ENCODE results near the gene TGFB2. TPM values are rescaled to one million over a fixed set of nuclear protein-coding genes. Genes with fewer than 3 reads are reported as not detected.

The TGFB2 gene
- polyA plus RNA-seq, 1 donor (not counting 4 experiments of a cell fraction or from before 2014, with no cell fraction given), result 21.5 TPM

DNA sequence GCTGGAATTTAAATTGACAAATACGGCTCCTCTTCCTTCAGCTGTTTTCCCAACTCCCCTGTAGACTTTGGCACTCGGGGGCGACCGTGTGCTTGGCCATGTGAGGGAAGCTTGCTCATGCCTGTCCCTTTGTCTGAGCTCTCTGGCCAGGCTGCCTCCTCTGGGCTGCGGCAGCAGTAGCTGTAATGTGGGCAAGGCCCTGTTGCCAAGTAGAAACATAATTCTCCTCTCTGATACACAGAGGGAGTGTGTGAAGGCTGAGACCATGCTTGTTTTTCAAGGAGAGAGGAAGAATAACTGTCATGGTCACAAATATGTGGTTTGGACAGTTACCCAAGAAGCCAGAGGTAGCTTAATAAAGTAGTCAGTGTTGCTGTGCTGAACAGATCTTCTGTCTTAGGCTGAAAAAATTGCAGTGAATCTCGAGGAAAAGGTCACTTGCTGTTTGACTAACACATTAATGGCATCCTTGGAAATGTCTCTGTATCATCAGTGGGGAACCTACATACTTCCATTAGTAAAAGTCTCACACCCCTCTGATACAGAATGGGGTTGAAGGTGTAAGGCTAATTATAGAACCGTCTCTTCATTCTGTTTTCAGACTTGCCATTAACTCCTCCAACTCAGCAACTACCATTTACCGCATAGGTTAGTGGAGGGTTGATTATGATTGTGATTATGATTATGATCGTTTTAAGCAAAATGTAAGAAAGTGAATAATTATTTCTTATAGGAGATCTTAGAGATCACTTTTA lies 94.6 kb downstream of the TGFB2 start:
- dilution Hi-C loops (cut with MboI; ENCODE audit: extremely low pct_ligation_motif_present, low sequenced_read_pairs), result no loop called here
- TF ChIP-seq, protein P1, sequence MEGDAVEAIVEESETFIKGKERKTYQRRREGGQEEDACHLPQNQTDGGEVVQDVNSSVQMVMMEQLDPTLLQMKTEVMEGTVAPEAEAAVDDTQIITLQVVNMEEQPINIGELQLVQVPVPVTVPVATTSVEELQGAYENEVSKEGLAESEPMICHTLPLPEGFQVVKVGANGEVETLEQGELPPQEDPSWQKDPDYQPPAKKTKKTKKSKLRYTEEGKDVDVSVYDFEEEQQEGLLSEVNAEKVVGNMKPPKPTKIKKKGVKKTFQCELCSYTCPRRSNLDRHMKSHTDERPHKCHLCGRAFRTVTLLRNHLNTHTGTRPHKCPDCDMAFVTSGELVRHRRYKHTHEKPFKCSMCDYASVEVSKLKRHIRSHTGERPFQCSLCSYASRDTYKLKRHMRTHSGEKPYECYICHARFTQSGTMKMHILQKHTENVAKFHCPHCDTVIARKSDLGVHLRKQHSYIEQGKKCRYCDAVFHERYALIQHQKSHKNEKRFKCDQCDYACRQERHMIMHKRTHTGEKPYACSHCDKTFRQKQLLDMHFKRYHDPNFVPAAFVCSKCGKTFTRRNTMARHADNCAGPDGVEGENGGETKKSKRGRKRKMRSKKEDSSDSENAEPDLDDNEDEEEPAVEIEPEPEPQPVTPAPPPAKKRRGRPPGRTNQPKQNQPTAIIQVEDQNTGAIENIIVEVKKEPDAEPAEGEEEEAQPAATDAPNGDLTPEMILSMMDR (optimal IDR thresholded peaks at IDR 0.05 in 1 of 3, IDR thresholded peaks at IDR 0.05 in 1 of 3, conservative IDR thresholded peaks at IDR 0.05 in 1 of 3; ENCODE audit: extremely low read depth in 1 of 3, insufficient read depth in 2 of 3, low read length in 3 of 3), result no peak
- TF ChIP-seq EZH2 (IDR thresholded peaks at IDR 0.05; ENCODE audit: low read length), result no peak

DNA sequence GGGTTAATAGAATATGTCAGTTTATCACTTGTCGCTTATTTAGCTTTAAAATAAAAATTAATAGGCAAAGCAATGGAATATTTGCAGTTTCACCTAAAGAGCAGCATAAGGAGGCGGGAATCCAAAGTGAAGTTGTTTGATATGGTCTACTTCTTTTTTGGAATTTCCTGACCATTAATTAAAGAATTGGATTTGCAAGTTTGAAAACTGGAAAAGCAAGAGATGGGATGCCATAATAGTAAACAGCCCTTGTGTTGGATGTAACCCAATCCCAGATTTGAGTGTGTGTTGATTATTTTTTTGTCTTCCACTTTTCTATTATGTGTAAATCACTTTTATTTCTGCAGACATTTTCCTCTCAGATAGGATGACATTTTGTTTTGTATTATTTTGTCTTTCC lies 98.1 kb downstream of the TGFB2 start:
- Histone ChIP-seq H3K9me3 (ENCODE audit: control insufficient read depth, low read depth, low read length) (no peaks in the 10 kb centered on the region), H4K20me1 (ENCODE audit: control insufficient read depth, extremely low read depth, insufficient read depth, low read length) (no peaks in the 10 kb centered on the region), H3K27me3 (ENCODE audit: control insufficient read depth, extremely low read depth, insufficient read depth, low read length) (no peaks in the 10 kb centered on the region), H3K27ac (ENCODE audit: control insufficient read depth, insufficient read depth, low read length) (no peak overlapping the region), H3K36me3 (ENCODE audit: control insufficient read depth in 2 of 2, extremely low read depth in 1 of 2, insufficient read depth in 2 of 2, low read length in 2 of 2) (no peaks in the 10 kb centered on the region), H3K4me3 (ENCODE audit: control insufficient read depth in 2 of 3, extremely low read depth in 1 of 3, insufficient read depth in 2 of 3, low read depth in 1 of 3, low read length in 3 of 3) (no peak overlapping the region), H2AFZ (ENCODE audit: control insufficient read depth, low read length) (no peak overlapping the region), H3K79me2 (ENCODE audit: control insufficient read depth, insufficient read depth, low read length) (no peaks in the 10 kb centered on the region), H3K4me2 (ENCODE audit: control insufficient read depth, extremely low read depth, insufficient read depth, low read depth, low read length) (no peak overlapping the region), H3K4me1 (ENCODE audit: control insufficient read depth, extremely low read depth, insufficient read depth, low read length) (no peaks in the 10 kb centered on the region), H3K9ac (ENCODE audit: control insufficient read depth, extremely low read depth, insufficient read depth, low read length) (no peak overlapping the region), H3K9me1 (ENCODE audit: control insufficient read depth, extremely low read depth, insufficient read depth, low read length) (no peaks in the 10 kb centered on the region)
- dilution Hi-C loops (cut with MboI; ENCODE audit: extremely low pct_ligation_motif_present, low sequenced_read_pairs), result no loop called here
- TF ChIP-seq, protein P1 (optimal IDR thresholded peaks at IDR 0.05 in 1 of 3, IDR thresholded peaks at IDR 0.05 in 1 of 3, conservative IDR thresholded peaks at IDR 0.05 in 1 of 3; ENCODE audit: extremely low read depth in 1 of 3, insufficient read depth in 2 of 3, low read length in 3 of 3), result no peak
- no peak for TF ChIP-seq EZH2 (IDR thresholded peaks at IDR 0.05; ENCODE audit: low read length)
- DNase-seq (ENCODE audit: low read depth, low spot score) (no peak), FAIRE-seq (no peak)

More for the DNA sequence above, 94.6 kb downstream of the TGFB2 start:
- no peak overlapping the region for H2AFZ ChIP-seq (ENCODE audit: control insufficient read depth, low read length)
- H3K9me1 ChIP-seq (ENCODE audit: control insufficient read depth, extremely low read depth, insufficient read depth, low read length), result no peaks in the 10 kb centered on the region
- FAIRE-seq (no peak), DNase-seq (ENCODE audit: low read depth, low spot score) (no peak)
- no peaks in the 10 kb centered on the region for H3K4me1 ChIP-seq (ENCODE audit: control insufficient read depth, extremely low read depth, insufficient read depth, low read length)
- no peaks in the 10 kb centered on the region for H3K9me3 ChIP-seq (ENCODE audit: control insufficient read depth, low read depth, low read length)
- H3K4me3 ChIP-seq (ENCODE audit: control insufficient read depth in 2 of 3, extremely low read depth in 1 of 3, insufficient read depth in 2 of 3, low read depth in 1 of 3, low read length in 3 of 3), result no peak overlapping the region
- peaks cover 0 to 8% of the 10 kb centered on the region in 2 experiments for H3K36me3 ChIP-seq (ENCODE audit: control insufficient read depth in 2 of 2, extremely low read depth in 1 of 2, insufficient read depth in 2 of 2, low read length in 2 of 2)
- no peaks in the 10 kb centered on the region for H4K20me1 ChIP-seq (ENCODE audit: control insufficient read depth, extremely low read depth, insufficient read depth, low read length)
- H3K9ac ChIP-seq (ENCODE audit: control insufficient read depth, extremely low read depth, insufficient read depth, low read length), result no peak overlapping the region
- no peaks in the 10 kb centered on the region for H3K79me2 ChIP-seq (ENCODE audit: control insufficient read depth, insufficient read depth, low read length)
- no peak overlapping the region for H3K27ac ChIP-seq (ENCODE audit: control insufficient read depth, insufficient read depth, low read length)
- H3K4me2 ChIP-seq (ENCODE audit: control insufficient read depth, extremely low read depth, insufficient read depth, low read depth, low read length), result no peak overlapping the region
- H3K27me3 ChIP-seq (ENCODE audit: control insufficient read depth, extremely low read depth, insufficient read depth, low read length), result no peaks in the 10 kb centered on the region

Measured in keratinocyte (primary cell).